GM20000 (cell line): Measurements from ENCODE around the gene GPR35.

ENCODE experiments used
- DNase-seq: peaks from one replicate; pipeline ENCODE4 v3.0.0; 2012; ENCODE audit warnings: low spot score
- CTCF ChIP-seq: IDR thresholded peaks from 2 replicates; pipeline ENCODE4 v1.5.1; 2012; ENCODE audit warnings: mild to moderate bottlenecking, control low read depth; ENCODE audit errors: extremely low read depth, missing control alignments

The GPR35 gene

GRCh38 chr2:240594511-240595380 is 30.5 kb upstream of the GPR35 start:
- DNase-seq = no peak
- no peak for TF ChIP-seq CTCF

- peak; percentile 68 for DNase-seq
These were observed 29.8 kb upstream of the GPR35 start for GRCh38 chr2:240595381-240596079.

GRCh38 chr2:240596080-240596460 is 29.2 kb upstream of the GPR35 start:
- TF ChIP-seq CTCF = no peak
- no peak for DNase-seq

More at GRCh38 chr2:240595381-240596079, 29.8 kb upstream of the GPR35 start:
- no peak for TF ChIP-seq CTCF

- no peak for DNase-seq
- TF ChIP-seq CTCF = no peak
These were observed 28.8 kb upstream of the GPR35 start for GRCh38 chr2:240596491-240596931.

- DNase-seq = no peak
- no peak for TF ChIP-seq CTCF
These were observed 28.2 kb upstream of the GPR35 start for GRCh38 chr2:240597054-240597418.

- TF ChIP-seq CTCF = no peak
- no peak for DNase-seq
These were observed 27.7 kb upstream of the GPR35 start for GRCh38 chr2:240597419-240598181.
